IMR-90 (cell line): ENCODE data around the gene SLC25A40. TPM values are rescaled to one million over a fixed set of nuclear protein-coding genes. Genes with fewer than 3 reads are reported as not detected.
A peak's percentile ranks its signal among the peaks of the same experiment; 100 is the strongest.

Experiments used
- ATAC-seq: fragments of 200-7000 bp; cut with Tn5 transposase; 2 replicates; pipeline ENCODE4 v1.9.1; 2020; ENCODE audit warnings: low read depth, mild to moderate bottlenecking, moderate library complexity
- BruUV-seq: library from RNA; stranded (reverse); fragments of 400-500 nt; replicated peaks from 2 replicates; lab custom pipeline; 2021; lab: Mats Ljungman, UMichigan
- CTCF ChIA-PET: fragments of 300-600 bp; formaldehyde crosslinking; extraction: SDS; loops from one replicate; lab custom pipeline; 2021; ENCODE audit warnings: antibody characterized with exemption; lab: Yijun Ruan, JAX
- POLR2A ChIA-PET: fragments of 300-600 bp; sonication (Branson Sonifier 250); formaldehyde crosslinking; loops from one replicate; lab custom pipeline; 2022; ENCODE audit warnings: antibody characterized with exemption; ENCODE audit not compliant: unreplicated experiment; lab: Charles Lee
- DNase-seq: peaks from one replicate; pipeline ENCODE4 v3.0.0; 2013
- H2AFZ ChIP-seq: replicated peaks from 2 replicates; pipeline ENCODE3; 2013; ENCODE audit warnings: low read length, mild to moderate bottlenecking; ENCODE audit not compliant: poor library complexity
- H2AK5ac ChIP-seq: 2 replicates; pipeline ENCODE4 v1.6.1; 2013; ENCODE audit warnings: low read depth, low read length, inconsistent platforms
- H2AK9ac ChIP-seq: replicated peaks from 2 replicates; pipeline ENCODE3; 2013; ENCODE audit warnings: mild to moderate bottlenecking, low read depth, low read length, moderate library complexity; ENCODE audit not compliant: poor library complexity
- H2BK120ac ChIP-seq: 2 replicates; pipeline ENCODE4 v1.6.1; 2013; ENCODE audit warnings: low read depth, low read length, inconsistent platforms
- H2BK15ac ChIP-seq: 3 replicates; pipeline ENCODE4 v1.6.1; 2013; ENCODE audit warnings: low read depth, low read length, inconsistent platforms
- H2BK20ac ChIP-seq: 2 replicates; pipeline ENCODE4 v1.6.1; 2013; ENCODE audit warnings: low read depth, mild to moderate bottlenecking, inconsistent platforms, low read length, moderate library complexity
- H2BK5ac ChIP-seq: 2 replicates; pipeline ENCODE4 v1.6.1; 2013; ENCODE audit warnings: mild to moderate bottlenecking, low read depth, low read length, inconsistent platforms; ENCODE audit not compliant: poor library complexity, severe bottlenecking
- H3K14ac ChIP-seq: replicated peaks from 2 replicates; pipeline ENCODE4 v1.6.1; 2013; ENCODE audit warnings: low read depth, low read length, inconsistent platforms
- H3K18ac ChIP-seq: 2 replicates; pipeline ENCODE4 v1.6.1; 2013; ENCODE audit warnings: low read depth, low read length, control low read depth
- H3K23ac ChIP-seq: 2 replicates; pipeline ENCODE4 v1.6.1; 2013; ENCODE audit warnings: low read depth, low read length, inconsistent platforms
- H3K27ac ChIP-seq: 2 replicates; pipeline ENCODE4 v1.5.1; 2013; ENCODE audit warnings: mild to moderate bottlenecking, control low read depth, low read length; ENCODE audit not compliant: insufficient read depth
- H3K27me3 ChIP-seq: 2 replicates; pipeline ENCODE4 v1.6.1; 2013; ENCODE audit warnings: low read length; ENCODE audit not compliant: control insufficient read depth, insufficient read depth
- H3K36me3 ChIP-seq: 2 replicates; pipeline ENCODE4 v1.6.1; 2013; ENCODE audit warnings: low read length, mixed read lengths; ENCODE audit not compliant: control insufficient read depth, insufficient read depth
- H3K4ac ChIP-seq: 2 replicates; pipeline ENCODE4 v1.6.1; 2013; ENCODE audit warnings: low read depth, low read length, inconsistent platforms
- H3K4me1 ChIP-seq: 2 replicates; pipeline ENCODE4 v1.6.1; 2013; ENCODE audit warnings: low read length, mixed read lengths; ENCODE audit not compliant: control insufficient read depth, insufficient read depth
- H3K4me2 ChIP-seq: 2 replicates; pipeline ENCODE4 v1.6.1; 2013; ENCODE audit warnings: low read depth, mild to moderate bottlenecking, control low read depth, low read length, moderate library complexity
- H3K4me3 ChIP-seq: 2 replicates; pipeline ENCODE4 v1.5.1; 2013; ENCODE audit warnings: low read depth, mild to moderate bottlenecking, control low read depth, low read length, moderate library complexity; ENCODE audit not compliant: insufficient read depth
- H3K56ac ChIP-seq: 2 replicates; pipeline ENCODE4 v1.6.1; 2013; ENCODE audit warnings: low read length, inconsistent platforms; ENCODE audit not compliant: insufficient read depth; ENCODE audit errors: extremely low read depth
- H3K79me1 ChIP-seq, 2 experiments: 2 replicates each; pipeline ENCODE4 v1.6.1; 2013; ENCODE audit warnings: low read length in 2 of 2, inconsistent platforms in 1 of 2, low read depth in 1 of 2
- H3K9ac ChIP-seq: 2 replicates; pipeline ENCODE4 v1.6.1; 2013; ENCODE audit warnings: low read depth, low read length, control low read depth
- H3K9me1 ChIP-seq: 2 replicates; pipeline ENCODE4 v1.6.1; 2013; ENCODE audit warnings: low read length, inconsistent platforms; ENCODE audit not compliant: insufficient read depth
- H3K9me3 ChIP-seq: 2 replicates; pipeline ENCODE4 v1.6.1; 2013; ENCODE audit warnings: low read length; ENCODE audit not compliant: control insufficient read depth, insufficient read depth
- H4K20me1 ChIP-seq: 2 replicates; pipeline ENCODE4 v1.6.1; 2013; ENCODE audit warnings: low read length, inconsistent platforms; ENCODE audit not compliant: insufficient read depth
- H4K5ac ChIP-seq: 2 replicates; pipeline ENCODE4 v1.6.1; 2013; ENCODE audit warnings: mild to moderate bottlenecking, low read depth, low read length, control low read depth
- H4K8ac ChIP-seq, 2 experiments: 2 replicates each; pipeline ENCODE4 v1.6.1; 2013; ENCODE audit warnings: low read depth in 2 of 2, low read length in 2 of 2, control low read depth in 1 of 2, inconsistent platforms in 1 of 2
- H4K91ac ChIP-seq: 2 replicates; pipeline ENCODE4 v1.6.1; 2013; ENCODE audit warnings: low read depth, low read length, inconsistent platforms; ENCODE audit not compliant: insufficient read depth
- ELK1 ChIP-seq: fragments of 150-350 bp; IDR thresholded peaks from 2 replicates; pipeline ENCODE4 v1.6.1; 2016; ENCODE audit warnings: low read depth, mild to moderate bottlenecking, low read length, moderate library complexity, borderline replicate concordance
- RAD21 ChIP-seq: IDR thresholded peaks from 2 replicates; pipeline ENCODE4 v1.6.1; 2012; ENCODE audit warnings: low read length, improper control_type of control experiment
- WGBS, 2 experiments: methylation state at CpG; one replicate each; pipeline versions ENCODE4 v1.1.5 to v1.1.7; 2013; ENCODE audit warnings: missing lambda C conversion rate in 2 of 2; ENCODE audit not compliant: insufficient read length in 1 of 2; ENCODE audit errors: extremely low coverage in 2 of 2; 5-methylcytosine and 5-hydroxymethylcytosine counted together
- dilution Hi-C: fragments of 300-500 bp; cut with HindIII; formaldehyde crosslinking; loops from one replicate; pipeline ENCODE4 v1.14.3; 2018; ENCODE audit warnings: low sequenced_read_pairs; ENCODE audit not compliant: unreplicated experiment
- in situ Hi-C: fragments of 300-500 bp; cut with MboI; formaldehyde crosslinking; loops from 3 replicates; pipeline ENCODE4 v1.14.3; 2019; ENCODE audit warnings: low sequenced_read_pairs, inconsistent platforms, mixed read lengths
- intact Hi-C: fragments of 100-400 bp; cut with micrococcal nuclease; formaldehyde crosslinking; loops from 2 replicates; pipeline ENCODE4 v1.10.0; 2022
- polyA plus RNA-seq, 3 experiments: library from polyadenylated mRNA; depleted of rRNA; stranded (reverse); fragments of >200 nt; gene quantifications; 2 replicates each; pipeline ENCODE4 v1.2.3, GENCODE V29; 2012; ENCODE audit warnings: low replicate concordance in 1 of 3
- total RNA-seq: library from RNA; depleted of rRNA; stranded (reverse); fragments of >200 nt; gene quantifications from 2 replicates; pipeline ENCODE4 v1.2.3, GENCODE V29; 2012

Gene SLC25A40
- total and polyA plus RNA-seq, 2 of the 4 experiments (the other 2 are of a cell fraction): 4.7 to 6.1 TPM

- Histone ChIP-seq H3K4me1 (0 out of 2 replicates have a peak, but pooled peaks cover 2% of the 10 kb centered on the region), H3K79me1 (peaks cover 0 to 6% of the 10 kb centered on the region in 2 experiments; a peak in 2 of 4 replicates), H4K91ac (no peak overlapping the region), H3K27ac (no peak overlapping the region), H2AFZ (peak overlapping the region; percentile 70), H4K8ac (0 out of 4 replicates have a peak overlapping the region, but pooled peaks of 1 of the 2 experiments have one; percentile 20), H2BK15ac (no peak overlapping the region), H3K14ac (peak overlapping the region; percentile 19; the same call in 1 of the 2 replicates), H2BK120ac (no peak overlapping the region), H3K9me3 (no peaks in the 10 kb centered on the region), H3K9ac (no peak overlapping the region), H4K20me1 (no peaks in the 10 kb centered on the region), H2BK5ac (peak overlapping the region; percentile 21), H3K4ac (peak overlapping the region; percentile 36; the same call in 1 of the 2 replicates), H3K36me3 (peaks cover 4% of the 10 kb centered on the region; the same call in 1 of the 2 replicates), H3K18ac (no peak overlapping the region), H3K4me2 (no peak overlapping the region; the same call in 1 of the 2 replicates), H3K23ac (no peak overlapping the region), H3K9me1 (0 out of 2 replicates have a peak, but pooled peaks cover 6% of the 10 kb centered on the region), H3K56ac (no peak overlapping the region), H2AK5ac (no peak overlapping the region), H3K4me3 (no peak overlapping the region), H2BK20ac (no peak overlapping the region), H3K27me3 (no peaks in the 10 kb centered on the region), H4K5ac (no peak overlapping the region), H2AK9ac (peak overlapping the region; percentile 40)
- peak; percentile 40 for DNase-seq
- WGBS, 2 experiments: no CpG with 5 or more reads among the region's 1 CpG
- dilution Hi-C loops: no loop called here
- POLR2A ChIA-PET: interaction anchor here (0.6 kb wide), 1 partner anchor 13 kb away, joined by 6 read pairs; no protein-coding TSS in a partner anchor
- intact Hi-C loops: no loop called here
- CTCF ChIA-PET: interaction anchor here (0.6 kb wide), 2 partner anchors 20 to 44 kb away, joined by 3 to 5 read pairs; no protein-coding TSS in a partner anchor
- TF ChIP-seq RAD21: no peak
- TF ChIP-seq ELK1: no peak
- no TSS peak for BruUV-seq
- in situ Hi-C loops: no loop called here
- ATAC-seq: peak; percentile 75
These were observed 25.1 kb downstream of the SLC25A40 start for GRCh38 chr7:87850836-87851593.
